GM20000 (cell line): ENCODE data around the gene NID1.

Source experiments
- DNase-seq: peaks from one replicate; pipeline ENCODE4 v3.0.0; 2012; ENCODE audit warnings: low spot score
- CTCF ChIP-seq: IDR thresholded peaks from 2 replicates; pipeline ENCODE4 v1.5.1; 2012; ENCODE audit warnings: mild to moderate bottlenecking, control low read depth; ENCODE audit errors: extremely low read depth, missing control alignments

NID1 gene

GRCh38 chr1:236090741-236091147 is 25.9 kb upstream of the NID1 start:
- no peak for DNase-seq
- no peak for TF ChIP-seq CTCF

- no peak for TF ChIP-seq CTCF
- DNase-seq: no peak
These were observed 24.3 kb upstream of the NID1 start for GRCh38 chr1:236089046-236089773.

GRCh38 chr1:236086537-236086936 is 21.6 kb upstream of the NID1 start:
- DNase-seq: no peak

GRCh38 chr1:236085545-236086159 is 20.8 kb upstream of the NID1 start:
- DNase-seq: no peak
- no peak for TF ChIP-seq CTCF

More at GRCh38 chr1:236086537-236086936, 21.6 kb upstream of the NID1 start:
- TF ChIP-seq CTCF: no peak

GRCh38 chr1:236084386-236084730 is 19.5 kb upstream of the NID1 start:
- no peak for DNase-seq
- no peak for TF ChIP-seq CTCF

GRCh38 chr1:236083650-236084385 is 18.9 kb upstream of the NID1 start:
- no peak for DNase-seq
- no peak for TF ChIP-seq CTCF

GRCh38 chr1:236082526-236082925 is 17.6 kb upstream of the NID1 start:
- no peak for TF ChIP-seq CTCF
- no peak for DNase-seq
